ENCODE measurements around the gene WDR75. TPM values are rescaled to one million over a fixed set of nuclear protein-coding genes. Genes with fewer than 3 reads are reported as not detected.

Gene WDR75
- total RNA-seq, 1 experiment from 2014 or later, result 52.5 TPM

DNA sequence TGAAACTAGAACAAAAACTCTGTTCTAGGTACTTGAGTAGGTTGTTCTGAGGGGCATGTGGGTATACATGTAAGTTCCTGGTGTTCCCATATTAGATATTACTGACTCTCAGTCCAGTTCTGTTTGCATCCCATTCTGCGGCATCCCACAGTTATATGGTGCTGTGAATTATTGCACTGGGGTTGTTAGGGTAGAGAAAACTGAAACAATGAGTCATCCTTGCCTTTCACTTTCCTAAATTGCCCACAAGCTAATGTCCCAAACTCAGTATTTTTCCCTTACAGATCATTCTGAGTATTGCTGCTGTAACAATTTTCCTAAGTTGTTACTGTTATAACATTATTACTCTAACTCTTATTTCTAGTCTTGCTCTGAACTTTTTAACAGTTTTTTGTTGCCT is 3.0 kb downstream of the WDR75 start:
- CTCF ChIA-PET, result interaction anchor here (1.4 to 1.8 kb wide), 2 partner anchors 32 to 302 kb away, joined by 3 to 4 read pairs; no protein-coding TSS in a partner anchor

DNA sequence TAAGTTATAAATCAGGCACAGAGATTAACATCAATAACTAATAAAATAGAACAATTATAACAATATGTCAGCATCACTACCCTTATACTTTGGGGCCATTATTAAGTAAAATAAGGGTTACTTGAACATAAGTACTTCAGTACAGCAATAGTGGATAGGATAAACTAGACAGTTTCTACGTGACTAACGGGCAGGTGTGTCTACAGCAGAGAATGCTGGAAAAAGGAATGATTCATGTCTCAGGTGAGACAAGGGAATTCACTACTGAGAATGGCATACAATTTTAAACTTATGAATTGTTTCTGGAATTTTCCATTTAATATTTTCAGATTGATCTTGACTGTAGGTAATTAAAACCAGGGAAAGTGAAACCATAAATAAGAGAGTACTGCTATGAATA is 5.5 kb downstream of the WDR75 start:
- no peaks in the 10 kb centered on the region for H3K27me3 Mint-ChIP-seq (ENCODE audit: insufficient read depth, unreplicated experiment)
- no peak for DNase-seq (ENCODE audit: unreplicated experiment)
- intact Hi-C loops (cut with micrococcal nuclease), result no loop called here

More for the DNA sequence above, 3.0 kb downstream of the WDR75 start:
- DNase-seq (ENCODE audit: unreplicated experiment), result peak; percentile 25
- Mint-ChIP-seq H3K27ac (ENCODE audit: low read depth, unreplicated experiment) (no peak overlapping the region), H3K36me3 (ENCODE audit: insufficient read depth, unreplicated experiment) (peaks cover 15% of the 10 kb centered on the region), H3K4me3 (ENCODE audit: unreplicated experiment) (no peak overlapping the region), H3K27me3 (ENCODE audit: insufficient read depth, unreplicated experiment) (no peaks in the 10 kb centered on the region), H3K4me1 (ENCODE audit: insufficient read depth, unreplicated experiment) (peaks cover 6% of the 10 kb centered on the region), H3K9me3 (ENCODE audit: unreplicated experiment) (no peaks in the 10 kb centered on the region)
- no TSS peak for BruUV-seq (replicated peaks)
- TF ChIP-seq, protein P1, sequence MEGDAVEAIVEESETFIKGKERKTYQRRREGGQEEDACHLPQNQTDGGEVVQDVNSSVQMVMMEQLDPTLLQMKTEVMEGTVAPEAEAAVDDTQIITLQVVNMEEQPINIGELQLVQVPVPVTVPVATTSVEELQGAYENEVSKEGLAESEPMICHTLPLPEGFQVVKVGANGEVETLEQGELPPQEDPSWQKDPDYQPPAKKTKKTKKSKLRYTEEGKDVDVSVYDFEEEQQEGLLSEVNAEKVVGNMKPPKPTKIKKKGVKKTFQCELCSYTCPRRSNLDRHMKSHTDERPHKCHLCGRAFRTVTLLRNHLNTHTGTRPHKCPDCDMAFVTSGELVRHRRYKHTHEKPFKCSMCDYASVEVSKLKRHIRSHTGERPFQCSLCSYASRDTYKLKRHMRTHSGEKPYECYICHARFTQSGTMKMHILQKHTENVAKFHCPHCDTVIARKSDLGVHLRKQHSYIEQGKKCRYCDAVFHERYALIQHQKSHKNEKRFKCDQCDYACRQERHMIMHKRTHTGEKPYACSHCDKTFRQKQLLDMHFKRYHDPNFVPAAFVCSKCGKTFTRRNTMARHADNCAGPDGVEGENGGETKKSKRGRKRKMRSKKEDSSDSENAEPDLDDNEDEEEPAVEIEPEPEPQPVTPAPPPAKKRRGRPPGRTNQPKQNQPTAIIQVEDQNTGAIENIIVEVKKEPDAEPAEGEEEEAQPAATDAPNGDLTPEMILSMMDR (IDR thresholded peaks at IDR 0.05; ENCODE audit: unreplicated experiment), result no peak
- intact Hi-C loops (cut with micrococcal nuclease), result no loop called here
- POLR2A ChIA-PET, result interaction anchor here (0.8 to 1.2 kb wide), 2 partner anchors 21 to 41 kb away, joined by 3 to 4 read pairs; no protein-coding TSS in a partner anchor

DNA sequence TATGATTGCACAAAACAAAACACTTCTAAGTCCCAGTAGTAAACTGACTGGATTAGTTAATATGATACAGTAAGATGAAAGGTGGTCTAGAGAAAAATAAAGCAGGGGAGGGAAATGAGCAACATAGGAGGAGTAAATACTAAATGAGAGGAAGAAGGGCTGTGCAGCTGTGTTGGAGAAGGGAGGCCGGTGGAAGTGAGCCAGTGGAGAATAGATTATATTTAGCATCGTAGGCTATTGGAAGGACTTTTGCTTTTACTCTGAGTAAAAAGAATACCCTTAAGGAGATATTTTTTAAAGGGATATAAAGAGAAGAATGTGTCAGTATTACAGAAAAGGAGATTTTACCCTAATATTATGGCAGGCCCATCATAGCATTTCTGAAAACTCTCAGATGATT is 12.7 kb downstream of the WDR75 start:
- CTCF ChIA-PET, result interaction anchor here (0.5 kb wide), 1 partner anchor 187 kb away, joined by 3 read pairs; no protein-coding TSS in a partner anchor
- no peak overlapping the region for H3K27ac Mint-ChIP-seq (ENCODE audit: low read depth, unreplicated experiment)

More for the DNA sequence above, 5.5 kb downstream of the WDR75 start:
- Mint-ChIP-seq H3K4me1 (ENCODE audit: insufficient read depth, unreplicated experiment) (no peaks in the 10 kb centered on the region), H3K27ac (ENCODE audit: low read depth, unreplicated experiment) (peak overlapping the region; percentile 25), H3K9me3 (ENCODE audit: unreplicated experiment) (no peaks in the 10 kb centered on the region), H3K36me3 (ENCODE audit: insufficient read depth, unreplicated experiment) (peaks cover 39% of the 10 kb centered on the region), H3K4me3 (ENCODE audit: unreplicated experiment) (no peak overlapping the region)
- TF ChIP-seq, protein P1 (IDR thresholded peaks at IDR 0.05; ENCODE audit: unreplicated experiment), result no peak
- POLR2A ChIA-PET, result no interaction called here
- BruUV-seq (replicated peaks), result no TSS peak
- CTCF ChIA-PET, result interaction anchor here (1.2 to 2.0 kb wide), 2 partner anchors 19 to 353 kb away, joined by 3 to 6 read pairs; no protein-coding TSS in a partner anchor

DNA sequence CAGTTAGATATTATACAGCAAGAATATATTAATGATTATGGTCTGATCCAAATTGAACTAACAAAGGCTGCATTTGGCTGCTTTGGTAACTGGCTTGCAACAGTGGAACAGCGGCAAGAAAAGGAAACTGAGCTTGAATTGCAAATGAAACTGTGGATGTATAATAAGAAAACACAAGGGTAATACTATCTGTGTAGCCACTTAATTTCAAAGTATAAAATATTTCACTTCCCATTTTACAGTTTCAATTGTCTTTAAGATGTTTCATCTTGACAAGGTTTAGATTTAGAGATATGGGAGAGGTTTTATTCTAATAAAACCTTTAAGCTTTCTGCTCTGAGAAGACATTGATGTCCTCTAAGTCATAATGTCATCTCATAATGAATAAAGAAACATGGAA is 23.8 kb downstream of the WDR75 start:
- no peaks in the 10 kb centered on the region for H3K27me3 Mint-ChIP-seq (ENCODE audit: insufficient read depth, unreplicated experiment)
- ChIA-PET POLR2A (interaction anchor here (0.9 kb wide), 1 partner anchor 21 kb away, joined by 4 read pairs; no protein-coding TSS in a partner anchor), CTCF (interaction anchor here (0.6 to 1.8 kb wide), 3 partner anchors 19 to 168 kb away, joined by 3 to 6 read pairs (median 3); no protein-coding TSS in a partner anchor)
- peaks cover 97% of the 10 kb centered on the region for H3K36me3 Mint-ChIP-seq (ENCODE audit: insufficient read depth, unreplicated experiment)
- no peaks in the 10 kb centered on the region for H3K9me3 Mint-ChIP-seq (ENCODE audit: unreplicated experiment)
- no peak for DNase-seq (ENCODE audit: unreplicated experiment)
- H3K27ac Mint-ChIP-seq (ENCODE audit: low read depth, unreplicated experiment), result no peak overlapping the region
- intact Hi-C loops (cut with micrococcal nuclease), result loop anchor here (5.0 kb wide), 1 partner anchor 167 kb away; no protein-coding TSS in a partner anchor
- TF ChIP-seq, protein P1 (IDR thresholded peaks at IDR 0.05; ENCODE audit: unreplicated experiment), result no peak
- H3K4me1 Mint-ChIP-seq (ENCODE audit: insufficient read depth, unreplicated experiment), result no peaks in the 10 kb centered on the region
- H3K4me3 Mint-ChIP-seq (ENCODE audit: unreplicated experiment), result no peak overlapping the region
- no TSS peak for BruUV-seq (replicated peaks)

More for the DNA sequence above, 12.7 kb downstream of the WDR75 start:
- H3K9me3 Mint-ChIP-seq (ENCODE audit: unreplicated experiment), result no peaks in the 10 kb centered on the region
- no TSS peak for BruUV-seq (replicated peaks)
- no peak for DNase-seq (ENCODE audit: unreplicated experiment)
- H3K4me1 Mint-ChIP-seq (ENCODE audit: insufficient read depth, unreplicated experiment), result no peaks in the 10 kb centered on the region
- H3K27me3 Mint-ChIP-seq (ENCODE audit: insufficient read depth, unreplicated experiment), result no peaks in the 10 kb centered on the region
- TF ChIP-seq, protein P1 (IDR thresholded peaks at IDR 0.05; ENCODE audit: unreplicated experiment), result no peak
- H3K4me3 Mint-ChIP-seq (ENCODE audit: unreplicated experiment), result no peak overlapping the region
- POLR2A ChIA-PET, result interaction anchor here (0.6 kb wide), 1 partner anchor 10 kb away, joined by 3 read pairs; no protein-coding TSS in a partner anchor
- peaks cover 98% of the 10 kb centered on the region for H3K36me3 Mint-ChIP-seq (ENCODE audit: insufficient read depth, unreplicated experiment)
- intact Hi-C loops (cut with micrococcal nuclease), result no loop called here

Measured in MCF 10A (cell line).